HG03342 (cell line): ENCODE measurements around the gene NPEPL1.
"Not testable (repeated sequence)": the region's sequence is repeated elsewhere in the genome, so short reads cannot be mapped to it uniquely, and the experiment has no call there.

Experiments used
- ATAC-seq: cut with Tn5 transposase; IDR thresholded peaks from one replicate; pipeline ENCODE4 v1.9.1; 2021; ENCODE audit warnings: mild to moderate bottlenecking, moderate library complexity; ENCODE audit not compliant: unreplicated experiment

Gene NPEPL1

GRCh38 chr20:58731192-58731591 lies 38.6 kb downstream of the NPEPL1 start:
- ATAC-seq = no peak

- no peak for ATAC-seq
Observed at GRCh38 chr20:58737198-58737597, 44.6 kb downstream of the NPEPL1 start.

- ATAC-seq = no peak
Observed at GRCh38 chr20:58740356-58741308, 48.0 kb downstream of the NPEPL1 start.

GRCh38 chr20:58741384-58741783 lies 48.8 kb downstream of the NPEPL1 start:
- ATAC-seq = no peak

GRCh38 chr20:58742668-58743566 lies 50.3 kb downstream of the NPEPL1 start:
- ATAC-seq = no peak

- no peak for ATAC-seq
Observed at GRCh38 chr20:58743929-58744534, 51.4 kb downstream of the NPEPL1 start.

GRCh38 chr20:58744836-58745235 lies 52.2 kb downstream of the NPEPL1 start:
- no peak for ATAC-seq

GRCh38 chr20:58745391-58745790 lies 52.8 kb downstream of the NPEPL1 start:
- no peak for ATAC-seq

GRCh38 chr20:58746620-58747019 lies 54.0 kb downstream of the NPEPL1 start:
- no peak for ATAC-seq

GRCh38 chr20:58747211-58747610 lies 54.6 kb downstream of the NPEPL1 start:
- no peak for ATAC-seq

- ATAC-seq = no peak
Observed at GRCh38 chr20:58748618-58749017, 56.0 kb downstream of the NPEPL1 start.

GRCh38 chr20:58749098-58749769 lies 56.6 kb downstream of the NPEPL1 start:
- ATAC-seq = no peak

GRCh38 chr20:58749979-58750378 lies 57.4 kb downstream of the NPEPL1 start:
- no peak for ATAC-seq

- not testable (repeated sequence) for ATAC-seq
Observed at GRCh38 chr20:58750706-58751105, 58.1 kb downstream of the NPEPL1 start.

- ATAC-seq = no peak
Observed at GRCh38 chr20:58751979-58752378, 59.4 kb downstream of the NPEPL1 start.

GRCh38 chr20:58752565-58752964 lies 60.0 kb downstream of the NPEPL1 start:
- no peak for ATAC-seq

GRCh38 chr20:58753267-58753921 lies 60.8 kb downstream of the NPEPL1 start:
- ATAC-seq = no peak

GRCh38 chr20:58753922-58754551 lies 61.4 kb downstream of the NPEPL1 start:
- no peak for ATAC-seq

GRCh38 chr20:58754584-58754983 lies 62.0 kb downstream of the NPEPL1 start:
- no peak for ATAC-seq
